ENCODE data around the gene FRAT2. TPM values are rescaled to one million over a fixed set of nuclear protein-coding genes. Genes with fewer than 3 reads are reported as not detected.
A peak's percentile ranks its signal among the peaks of the same experiment; 100 is the strongest.
"Not testable (repeated sequence)": the region's sequence is repeated elsewhere in the genome, so short reads cannot be mapped to it uniquely, and the experiment has no call there.

Gene FRAT2
- total RNA-seq, 4 donors from 2014 or later: 40.9 to 62.0 (median 57.7) TPM

GRCh38 chr10:97292097-97292861 lies 42.2 kb downstream of the FRAT2 start, which contains the start of gene ARHGAP19:
TSS of gene ARHGAP19 (minus strand) at chr10:97292637. CDS start at chr10:97292627, 10 bp downstream.
- peak; percentile 98 for DNase-seq (ENCODE audit: low spot score in 2 of 2)
- TF ChIP-seq POLR2A (IDR thresholded peaks at IDR 0.05) (no peak), CTCF (IDR thresholded peaks at IDR 0.05) (no peak)
- intact Hi-C loops (cut with DNase I; ENCODE audit: low total_unique reads): no loop called here
- WGBS, 2 donors: 0 to 1% methylated on average over 32 to 55 of the region's 55 CpGs
- H3K4me3 ChIP-seq (ENCODE audit: low read depth, poor library complexity, severe bottlenecking): peak within 1 kb of the TSS; percentile 78

- intact Hi-C loops (cut with DNase I; ENCODE audit: low total_unique reads): no loop called here
- DNase-seq (ENCODE audit: low spot score in 2 of 2): peak in 1 of 2 donors; percentile 48
Measured at GRCh38 chr10:97291357-97292096, 43.0 kb downstream of the FRAT2 start.

GRCh38 chr10:97290576-97291356 lies 43.8 kb downstream of the FRAT2 start:
- intact Hi-C loops (cut with DNase I; ENCODE audit: low total_unique reads); H3K4me3 ChIP-seq (ENCODE audit: low read depth, poor library complexity, severe bottlenecking): not testable (repeated sequence)
- WGBS, 2 donors: 91 to 92% methylated on average over 17 of the region's 17 CpGs
- DNase-seq (ENCODE audit: low spot score in 2 of 2): peak in 1 of 2 donors; percentile 77

More at GRCh38 chr10:97291357-97292096, 43.0 kb downstream of the FRAT2 start:
- no peak for TF ChIP-seq CTCF (IDR thresholded peaks at IDR 0.05)
- TF ChIP-seq POLR2A (IDR thresholded peaks at IDR 0.05): no peak
- WGBS, 2 donors: 53 to 54% methylated on average over 25 of the region's 25 CpGs
- H3K4me3 ChIP-seq (ENCODE audit: low read depth, poor library complexity, severe bottlenecking): peak overlapping the region; percentile 78

- WGBS, 2 donors: 91 to 92% methylated on average over 13 of the region's 13 CpGs
- intact Hi-C loops (cut with DNase I; ENCODE audit: low total_unique reads); H3K4me3 ChIP-seq (ENCODE audit: low read depth, poor library complexity, severe bottlenecking): not testable (repeated sequence)
- DNase-seq (ENCODE audit: low spot score in 2 of 2): peak in 1 of 2 donors; percentile 65
Measured at GRCh38 chr10:97290076-97290475, 44.5 kb downstream of the FRAT2 start.

Other genes starting within 250 kb of the FRAT2 start
- not detected for gene SLIT1, start 148.8 kb downstream of the FRAT2 start, total RNA-seq
- 1 to 10 TPM; 7.7 to 8.5 (median 8.2) TPM for gene ARHGAP19, start 42.1 kb downstream of the FRAT2 start, total RNA-seq
- gene FRAT1, start 15.5 kb downstream of the FRAT2 start, total RNA-seq: 10 to 100 TPM in 2 of 4 donors, 1 to 10 TPM in 2; 4.6 to 16.9 (median 9.4) TPM
- 10 to 100 TPM; 14.6 to 30.9 (median 22.6) TPM for gene RRP12, start 66.6 kb upstream of the FRAT2 start, total RNA-seq
- gene PGAM1, start 91.5 kb upstream of the FRAT2 start, total RNA-seq: 100 to 1,000 TPM; 151 to 289 (median 240) TPM
- 10 to 100 TPM; 13.9 to 33.0 (median 26.2) TPM for gene EXOSC1, start 111.3 kb upstream of the FRAT2 start, total RNA-seq
- 10 to 100 TPM; 12.1 to 21.8 (median 16.1) TPM for gene ZDHHC16, start 111.4 kb upstream of the FRAT2 start, total RNA-seq
- 100 to 1,000 TPM; 103 to 142 (median 115) TPM for gene MMS19, start 163.7 kb upstream of the FRAT2 start, total RNA-seq
- gene UBTD1, start 164.2 kb upstream of the FRAT2 start, total RNA-seq: 10 to 100 TPM; 42.7 to 60.6 (median 59.6) TPM
- gene ANKRD2, start 238.1 kb upstream of the FRAT2 start, total RNA-seq: 1 to 10 TPM; 3.6 to 5.5 (median 4.8) TPM
- 1 to 10 TPM; 1.3 to 3.6 (median 2.1) TPM for gene HOGA1, start 249.7 kb upstream of the FRAT2 start, total RNA-seq